Breast epithelium (tissue), 3 donors: ENCODE data around the gene RAPGEF1.

ENCODE experiments used
- POLR2AphosphoS5 ChIP-seq, 3 donors: sonication (generic); formaldehyde crosslinking; IDR thresholded peaks; one replicate each; pipeline ENCODE4 v1.6.1; 2017; ENCODE audit warnings: antibody characterized with exemption in 3 of 3
- TF ChIP-seq, protein P1 (sequence below), 3 donors: fragments of 450-650 bp; IDR thresholded peaks; one replicate each; pipeline ENCODE4 v1.5.1; 2016 to 2017; ENCODE audit warnings: antibody characterized with exemption in 3 of 3, mild to moderate bottlenecking in 3 of 3, moderate library complexity in 3 of 3

DNA sequence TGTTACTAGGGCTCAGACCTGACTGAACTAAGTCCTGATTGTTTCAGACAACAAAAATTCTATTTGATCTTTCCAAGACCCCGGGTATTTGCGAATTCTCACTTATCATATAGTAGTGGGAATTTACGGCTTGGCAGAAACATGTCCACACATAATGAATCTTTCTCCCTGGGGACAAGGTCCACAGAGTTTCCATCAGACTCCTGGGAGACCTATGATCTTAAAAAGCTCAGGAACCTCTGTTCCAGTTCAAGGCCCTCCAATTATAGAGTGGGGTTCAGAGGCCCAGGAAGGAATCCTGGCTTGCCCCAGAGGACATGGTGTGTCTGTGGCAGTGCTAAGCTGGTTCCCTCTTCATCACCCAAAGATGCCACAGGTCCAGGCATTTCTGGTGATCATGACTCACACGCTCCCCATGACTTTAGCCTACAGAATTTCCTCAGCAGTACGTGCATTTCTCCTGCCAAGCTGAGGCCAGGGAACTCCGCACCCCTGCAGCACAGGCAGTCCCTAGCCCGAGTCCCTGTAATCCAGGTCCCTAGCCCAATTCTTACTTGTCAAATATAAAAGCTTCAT, 12.6 kb downstream of the RAPGEF1 start:
- TF ChIP-seq, protein P1, sequence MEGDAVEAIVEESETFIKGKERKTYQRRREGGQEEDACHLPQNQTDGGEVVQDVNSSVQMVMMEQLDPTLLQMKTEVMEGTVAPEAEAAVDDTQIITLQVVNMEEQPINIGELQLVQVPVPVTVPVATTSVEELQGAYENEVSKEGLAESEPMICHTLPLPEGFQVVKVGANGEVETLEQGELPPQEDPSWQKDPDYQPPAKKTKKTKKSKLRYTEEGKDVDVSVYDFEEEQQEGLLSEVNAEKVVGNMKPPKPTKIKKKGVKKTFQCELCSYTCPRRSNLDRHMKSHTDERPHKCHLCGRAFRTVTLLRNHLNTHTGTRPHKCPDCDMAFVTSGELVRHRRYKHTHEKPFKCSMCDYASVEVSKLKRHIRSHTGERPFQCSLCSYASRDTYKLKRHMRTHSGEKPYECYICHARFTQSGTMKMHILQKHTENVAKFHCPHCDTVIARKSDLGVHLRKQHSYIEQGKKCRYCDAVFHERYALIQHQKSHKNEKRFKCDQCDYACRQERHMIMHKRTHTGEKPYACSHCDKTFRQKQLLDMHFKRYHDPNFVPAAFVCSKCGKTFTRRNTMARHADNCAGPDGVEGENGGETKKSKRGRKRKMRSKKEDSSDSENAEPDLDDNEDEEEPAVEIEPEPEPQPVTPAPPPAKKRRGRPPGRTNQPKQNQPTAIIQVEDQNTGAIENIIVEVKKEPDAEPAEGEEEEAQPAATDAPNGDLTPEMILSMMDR (IDR thresholded peaks at IDR 0.05): no peak
- TF ChIP-seq POLR2AphosphoS5 (IDR thresholded peaks at IDR 0.05): no peak
